Osteoblast (primary cell): ENCODE results near the gene PRKCE. TPM values are rescaled to one million over a fixed set of nuclear protein-coding genes. Genes with fewer than 3 reads are reported as not detected.

ENCODE experiments used
- DNase-seq: peaks from one replicate; pipeline ENCODE4 v3.0.0; 2011; ENCODE audit warnings: low spot score, mixed read lengths; ENCODE audit not compliant: insufficient read length; ENCODE audit errors: missing footprints
- H2AFZ ChIP-seq: 2 replicates; pipeline ENCODE4 v1.6.0; 2011; ENCODE audit warnings: mild to moderate bottlenecking, low read length
- H3K27ac ChIP-seq: 2 replicates; pipeline ENCODE4 v1.5.1; 2011; ENCODE audit warnings: mild to moderate bottlenecking, low read depth, low read length, moderate library complexity
- H3K27me3 ChIP-seq: 2 replicates; pipeline ENCODE4 v1.6.0; 2012; ENCODE audit warnings: mild to moderate bottlenecking, control low read depth, inconsistent platforms, low read length, moderate library complexity; ENCODE audit not compliant: insufficient read depth
- H3K36me3 ChIP-seq: 2 replicates; pipeline ENCODE4 v1.5.1; 2011; ENCODE audit warnings: mild to moderate bottlenecking, low read length, control low read depth, moderate library complexity; ENCODE audit not compliant: insufficient read depth
- H3K4me1 ChIP-seq: 2 replicates; pipeline ENCODE4 v1.5.1; 2011; ENCODE audit warnings: mild to moderate bottlenecking, low read length, control low read depth, moderate library complexity; ENCODE audit not compliant: insufficient read depth
- H3K4me2 ChIP-seq: 2 replicates; pipeline ENCODE4 v1.6.0; 2011; ENCODE audit warnings: mild to moderate bottlenecking, low read length; ENCODE audit not compliant: insufficient read depth
- H3K4me3 ChIP-seq: fragments of 200-600 bp; sonication (generic); 3 replicates; pipeline ENCODE4 v1.5.1; 2012; ENCODE audit warnings: mild to moderate bottlenecking, low read length, inconsistent platforms; ENCODE audit not compliant: insufficient read depth
- H3K79me2 ChIP-seq: 2 replicates; pipeline ENCODE4 v1.6.0; 2012; ENCODE audit warnings: mild to moderate bottlenecking, low read length, control low read depth, inconsistent platforms; ENCODE audit not compliant: insufficient read depth
- H3K9me3 ChIP-seq: 2 replicates; pipeline ENCODE4 v1.5.1; 2011; ENCODE audit warnings: low read depth, low read length, control low read depth
- H4K20me1 ChIP-seq: 2 replicates; pipeline ENCODE4 v1.6.0; 2012; ENCODE audit warnings: mild to moderate bottlenecking, low read length, control low read depth; ENCODE audit not compliant: insufficient read depth
- CTCF ChIP-seq: IDR thresholded peaks from 2 replicates; pipeline ENCODE4 v1.5.1; 2011; ENCODE audit warnings: mild to moderate bottlenecking, low read depth, low read length, moderate library complexity; ENCODE audit errors: extremely low read depth
- total RNA-seq: library from RNA; depleted of rRNA; stranded (reverse); fragments of >200 nt; gene quantifications from 2 replicates; pipeline ENCODE4 v1.2.3, GENCODE V29; 2012

PRKCE gene
- total RNA-seq, 1 donor: 22.1 TPM

DNA sequence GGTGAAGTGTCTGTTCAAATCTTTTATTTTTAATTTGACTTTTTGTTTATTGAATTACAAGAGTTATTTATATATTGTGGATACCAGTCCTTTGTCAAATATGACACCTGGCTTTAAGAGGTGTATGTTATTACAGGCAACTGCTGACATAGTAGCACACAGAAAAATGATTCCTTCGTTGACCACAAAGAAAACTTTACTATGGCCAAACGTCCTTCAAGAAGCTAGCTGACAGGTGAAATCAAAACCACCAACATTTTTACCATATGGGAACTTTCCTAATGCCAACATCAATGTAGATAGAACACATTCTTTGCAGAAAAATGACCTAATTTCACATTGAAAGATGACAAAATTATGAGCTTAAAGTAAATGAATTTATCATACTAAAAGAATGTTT is 34.0 kb upstream of the PRKCE start:
- Histone ChIP-seq H3K9me3 (no peaks in the 10 kb centered on the region), H3K36me3 (no peaks in the 10 kb centered on the region), H3K4me3 (no peak overlapping the region), H3K4me1 (peaks cover 12% of the 10 kb centered on the region), H4K20me1 (no peaks in the 10 kb centered on the region), H3K4me2 (no peak overlapping the region), H2AFZ (no peak overlapping the region), H3K79me2 (no peaks in the 10 kb centered on the region), H3K27me3 (no peaks in the 10 kb centered on the region), H3K27ac (no peak overlapping the region)
- no peak for TF ChIP-seq CTCF
- no peak for DNase-seq

- Histone ChIP-seq H3K9me3 (no peaks in the 10 kb centered on the region), H3K4me3 (no peak overlapping the region), H3K4me2 (no peak overlapping the region), H3K27me3 (peaks cover 22% of the 10 kb centered on the region), H3K4me1 (peaks cover 6% of the 10 kb centered on the region), H3K36me3 (no peaks in the 10 kb centered on the region), H3K27ac (no peak overlapping the region), H2AFZ (no peak overlapping the region), H4K20me1 (no peaks in the 10 kb centered on the region), H3K79me2 (no peaks in the 10 kb centered on the region)
- no peak for DNase-seq
- no peak for TF ChIP-seq CTCF
Measured at GRCh38 chr2:45622336-45623075, 29.0 kb upstream of the PRKCE start.

- no peaks in the 10 kb centered on the region for H3K36me3 ChIP-seq
- H3K9me3 ChIP-seq: no peaks in the 10 kb centered on the region
- no peak overlapping the region for H3K4me2 ChIP-seq
- H4K20me1 ChIP-seq: no peaks in the 10 kb centered on the region
- H3K27me3 ChIP-seq: peaks cover 24% of the 10 kb centered on the region
- H3K27ac ChIP-seq: no peak overlapping the region
- H3K79me2 ChIP-seq: no peaks in the 10 kb centered on the region
- no peak for DNase-seq
- no peak overlapping the region for H3K4me3 ChIP-seq
- no peak overlapping the region for H2AFZ ChIP-seq
- TF ChIP-seq CTCF: no peak
- peaks cover 5% of the 10 kb centered on the region for H3K4me1 ChIP-seq
Measured at GRCh38 chr2:45623098-45623497, 28.4 kb upstream of the PRKCE start.

GRCh38 chr2:45625824-45626223 is 25.7 kb upstream of the PRKCE start:
- Histone ChIP-seq H3K27ac (no peak overlapping the region), H3K36me3 (no peaks in the 10 kb centered on the region), H4K20me1 (no peaks in the 10 kb centered on the region), H3K4me3 (no peak overlapping the region), H3K9me3 (no peaks in the 10 kb centered on the region), H3K79me2 (no peaks in the 10 kb centered on the region), H3K4me1 (no peaks in the 10 kb centered on the region), H3K27me3 (peaks cover 37% of the 10 kb centered on the region), H3K4me2 (no peak overlapping the region), H2AFZ (no peak overlapping the region)
- no peak for TF ChIP-seq CTCF
- DNase-seq: no peak
